Fibroblast of lung (primary cell): Measurements from ENCODE around the gene TSSK2.

ENCODE experiments used
- EZH2 ChIP-seq: IDR thresholded peaks from 2 replicates; pipeline ENCODE4 v1.5.1; 2012; ENCODE audit warnings: low read length, control low read depth, mild to moderate bottlenecking; ENCODE audit errors: missing control alignments
- TF ChIP-seq, protein P1 (sequence below), 2 donors: IDR thresholded peaks in 1 of 2; conservative IDR thresholded peaks in 1 of 2; 1 replicate in 1 of 2; 2 replicates in 1 of 2; pipeline ENCODE4 v1.5.1; 2011 to 2012; ENCODE audit warnings: low read length in 2 of 2, control low read depth in 1 of 2, inconsistent platforms in 1 of 2, low read depth in 1 of 2, mild to moderate bottlenecking in 1 of 2

DNA sequence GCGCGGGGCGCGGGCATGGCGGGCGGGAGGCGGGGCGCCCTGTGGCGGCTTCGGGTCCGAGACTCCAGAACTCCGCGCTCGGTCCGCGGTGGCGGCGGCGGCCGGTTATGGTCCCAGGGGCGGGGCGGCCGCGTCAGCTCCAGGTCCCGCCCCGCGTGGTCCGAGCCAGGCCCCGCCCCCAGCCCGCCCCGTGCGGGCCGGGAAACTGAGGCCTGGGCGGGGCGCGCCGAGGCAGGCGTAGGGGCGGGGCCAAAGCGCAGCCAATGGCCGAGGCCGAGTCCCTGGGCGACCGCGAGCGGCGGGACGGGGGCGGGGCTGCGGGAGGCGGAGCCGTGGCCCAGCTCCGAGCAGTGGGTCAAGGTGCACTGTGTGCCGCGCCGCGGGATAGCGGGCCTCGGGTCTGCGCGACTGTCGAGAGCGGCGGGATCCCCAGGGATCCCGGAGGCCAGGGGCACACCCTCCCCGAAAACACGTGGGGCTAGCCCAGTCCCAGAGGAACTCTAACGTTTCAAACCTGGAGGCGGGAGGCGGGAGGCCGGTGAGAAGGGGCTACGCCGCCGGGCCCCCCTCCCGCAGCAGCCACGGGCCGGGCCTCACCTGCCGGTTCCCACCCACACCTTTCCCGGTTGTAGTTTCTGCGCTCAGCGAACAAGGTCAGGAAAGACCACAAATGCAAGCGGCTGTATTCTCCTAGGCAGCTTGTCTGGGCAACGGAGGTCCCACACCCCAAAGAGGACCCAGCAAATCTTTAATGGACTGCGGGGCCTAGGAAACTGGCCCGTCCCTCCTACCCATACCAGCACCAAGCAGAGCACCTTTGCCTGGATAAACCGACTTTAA is 47.8 kb downstream of the TSSK2 start, which contains the start of gene SLC25A1:
- TF ChIP-seq, protein P1, sequence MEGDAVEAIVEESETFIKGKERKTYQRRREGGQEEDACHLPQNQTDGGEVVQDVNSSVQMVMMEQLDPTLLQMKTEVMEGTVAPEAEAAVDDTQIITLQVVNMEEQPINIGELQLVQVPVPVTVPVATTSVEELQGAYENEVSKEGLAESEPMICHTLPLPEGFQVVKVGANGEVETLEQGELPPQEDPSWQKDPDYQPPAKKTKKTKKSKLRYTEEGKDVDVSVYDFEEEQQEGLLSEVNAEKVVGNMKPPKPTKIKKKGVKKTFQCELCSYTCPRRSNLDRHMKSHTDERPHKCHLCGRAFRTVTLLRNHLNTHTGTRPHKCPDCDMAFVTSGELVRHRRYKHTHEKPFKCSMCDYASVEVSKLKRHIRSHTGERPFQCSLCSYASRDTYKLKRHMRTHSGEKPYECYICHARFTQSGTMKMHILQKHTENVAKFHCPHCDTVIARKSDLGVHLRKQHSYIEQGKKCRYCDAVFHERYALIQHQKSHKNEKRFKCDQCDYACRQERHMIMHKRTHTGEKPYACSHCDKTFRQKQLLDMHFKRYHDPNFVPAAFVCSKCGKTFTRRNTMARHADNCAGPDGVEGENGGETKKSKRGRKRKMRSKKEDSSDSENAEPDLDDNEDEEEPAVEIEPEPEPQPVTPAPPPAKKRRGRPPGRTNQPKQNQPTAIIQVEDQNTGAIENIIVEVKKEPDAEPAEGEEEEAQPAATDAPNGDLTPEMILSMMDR (conservative IDR thresholded peaks at IDR 0.05 in 1 of 2, IDR thresholded peaks at IDR 0.05 in 1 of 2; ENCODE audit: low read depth in 1 of 2, low read length in 2 of 2), result no peak
- no peak for TF ChIP-seq EZH2
